Activated B cell treated with CpG ODN at 0.5 μM for 24 hours (primary cell): ENCODE measurements around the gene LRRC56. TPM values are rescaled to one million over a fixed set of nuclear protein-coding genes. Genes with fewer than 3 reads are reported as not detected.

Source experiments
- ATAC-seq: fragments of 200-7000 bp; cut with Tn5 transposase; one replicate; pipeline ENCODE4 v1.10.0; 2021; ENCODE audit warnings: low read depth, mild to moderate bottlenecking, moderate library complexity
- CTCF ChIA-PET: fragments of 350-600 bp; sonication (Branson Sonifier 250); formaldehyde crosslinking; loops from one replicate; lab custom pipeline; 2021; ENCODE audit warnings: antibody characterized with exemption; lab: Charles Lee
- POLR2A ChIA-PET: fragments of 350-600 bp; sonication (Branson Sonifier 250); formaldehyde crosslinking; loops from one replicate; lab custom pipeline; 2021; ENCODE audit warnings: antibody characterized with exemption; lab: Charles Lee
- DNase-seq: peaks from one replicate; pipeline ENCODE4 v3.0.0; 2022
- H3K27ac Mint-ChIP-seq: one replicate; pipeline ENCODE4 v1.8.0; 2020; ENCODE audit warnings: mixed read lengths
- H3K27me3 Mint-ChIP-seq: one replicate; pipeline ENCODE4 v1.8.0; 2021; ENCODE audit warnings: mixed read lengths
- H3K36me3 Mint-ChIP-seq: one replicate; pipeline ENCODE4 v1.8.0; 2021; ENCODE audit warnings: low read depth, mixed read lengths
- H3K4me1 Mint-ChIP-seq: one replicate; pipeline ENCODE4 v1.8.0; 2021; ENCODE audit warnings: mixed read lengths
- H3K4me3 Mint-ChIP-seq: one replicate; pipeline ENCODE4 v1.8.0; 2020; ENCODE audit warnings: mild to moderate bottlenecking, mixed read lengths
- H3K9me3 Mint-ChIP-seq: one replicate; pipeline ENCODE4 v1.8.0; 2020; ENCODE audit warnings: mixed read lengths
- CTCF ChIP-seq: fragments of 200-600 bp; IDR thresholded peaks from one replicate; pipeline ENCODE4 v1.8.0; 2022; ENCODE audit warnings: antibody characterized with exemption, mild to moderate bottlenecking
- intact Hi-C: fragments of 100-400 bp; cut with micrococcal nuclease; formaldehyde crosslinking; loops from one replicate; pipeline ENCODE4 v1.15.1; 2024
- total RNA-seq: library from RNA; stranded (reverse); gene quantifications from 2 replicates; pipeline ENCODE4 v1.2.3, GENCODE V29; 2022

Gene LRRC56
- total RNA-seq, 1 donor from 2014 or later = 7.9 TPM

GRCh38 chr11:558503-558902, 21.2 kb downstream of the LRRC56 start:
- no peaks in the 10 kb centered on the region for H3K27me3 Mint-ChIP-seq
- peaks cover 2% of the 10 kb centered on the region for H3K36me3 Mint-ChIP-seq
- ATAC-seq (no peak), DNase-seq (no peak)
- no peak for TF ChIP-seq CTCF
- H3K9me3 Mint-ChIP-seq = no peaks in the 10 kb centered on the region
- ChIA-PET POLR2A (no interaction called here), CTCF (no interaction called here)
- intact Hi-C loops = no loop called here
- H3K4me3 Mint-ChIP-seq = no peak overlapping the region
- no peak overlapping the region for H3K27ac Mint-ChIP-seq
- peaks cover 17% of the 10 kb centered on the region for H3K4me1 Mint-ChIP-seq

GRCh38 chr11:559020-559620, 21.8 kb downstream of the LRRC56 start:
- no peak for DNase-seq
- no peaks in the 10 kb centered on the region for H3K27me3 Mint-ChIP-seq

GRCh38 chr11:559712-560304, 22.5 kb downstream of the LRRC56 start:
- H3K4me3 Mint-ChIP-seq = peak overlapping the region; percentile 84
- no peaks in the 10 kb centered on the region for H3K27me3 Mint-ChIP-seq
- H3K9me3 Mint-ChIP-seq = no peaks in the 10 kb centered on the region
- TF ChIP-seq CTCF = no peak
- peaks cover 17% of the 10 kb centered on the region for H3K4me1 Mint-ChIP-seq
- CTCF ChIA-PET = interaction anchor here (0.8 kb wide), 1 partner anchor 162 kb away, joined by 3 read pairs; no protein-coding TSS in a partner anchor
- H3K27ac Mint-ChIP-seq = peak overlapping the region; percentile 59
- H3K36me3 Mint-ChIP-seq = peaks cover 5% of the 10 kb centered on the region
- POLR2A ChIA-PET = interaction anchor here (0.7 to 4.8 kb wide), 8 partner anchors 14 to 250 kb away, joined by 3 to 26 read pairs (median 4); partner anchors contain the start of genes LRRC56, PHRF1 and RPLP2
- DNase-seq (no peak), ATAC-seq (no peak)
- intact Hi-C loops = loop anchor here (1.0 kb wide), 5 partner anchors 8 to 236 kb away; partner anchors contain the start of genes LRRC56, PHRF1 and RNH1

More at GRCh38 chr11:559020-559620, 21.8 kb downstream of the LRRC56 start:
- Mint-ChIP-seq H3K27ac (no peak overlapping the region), H3K4me1 (peaks cover 17% of the 10 kb centered on the region), H3K36me3 (peaks cover 5% of the 10 kb centered on the region), H3K4me3 (no peak overlapping the region), H3K9me3 (no peaks in the 10 kb centered on the region)
- intact Hi-C loops = no loop called here
- ChIA-PET CTCF (no interaction called here), POLR2A (interaction anchor here (1.2 to 4.8 kb wide), 4 partner anchors 17 to 167 kb away, joined by 3 to 26 read pairs (median 11); partner anchors contain the start of genes LRRC56 and PHRF1)
- no peak for TF ChIP-seq CTCF
- no peak for ATAC-seq

- peak; percentile 97 for DNase-seq
- ChIA-PET CTCF (interaction anchor here (0.8 kb wide), 1 partner anchor 161 kb away, joined by 3 read pairs; no protein-coding TSS in a partner anchor), POLR2A (interaction anchor here (0.7 to 4.8 kb wide), 10 partner anchors 15 to 249 kb away, joined by 3 to 26 read pairs (median 4); partner anchors contain the start of genes HRAS, LRRC56, PHRF1 and RPLP2)
- peak; percentile 96 for ATAC-seq
- Mint-ChIP-seq H3K4me1 (peaks cover 17% of the 10 kb centered on the region), H3K27ac (peak within 1 kb of the TSS; percentile 59), H3K4me3 (peak within 1 kb of the TSS; percentile 84), H3K9me3 (no peaks in the 10 kb centered on the region), H3K27me3 (no peaks in the 10 kb centered on the region), H3K36me3 (peaks cover 5% of the 10 kb centered on the region)
- no peak for TF ChIP-seq CTCF
- intact Hi-C loops = loop anchor here (1.0 kb wide), 5 partner anchors 8 to 236 kb away; partner anchors contain the start of genes LRRC56, PHRF1 and RNH1
These were observed 23.2 kb downstream of the LRRC56 start, which contains the start of the genes LMNTD2 and RASSF7 for GRCh38 chr11:560305-561147. LMNTD2 (minus strand) TSS chr11:560738; CDS start chr11:560716, 22 bp downstream. RASSF7 (plus strand) TSS chr11:560970; CDS start chr11:561769, 799 bp downstream.
